HL-60/S4 treated with phorbol 12-myristate 13-acetate at 8.2 ng/mL for 4 days and 3 days (cell line): ENCODE results near the gene ADAP1.
"Not testable (repeated sequence)": the region's sequence is repeated elsewhere in the genome, so short reads cannot be mapped to it uniquely, and the experiment has no call there.

Experiments
- in situ Hi-C: fragments of 300-500 bp; cut with MboI; formaldehyde crosslinking; loops from 2 replicates; pipeline ENCODE4 v1.15.0; 2022; ENCODE audit warnings: low sequenced_read_pairs

Gene ADAP1

GRCh38 chr7:960269-960871, 5.9 kb upstream of the ADAP1 start:
- in situ Hi-C loops, result no loop called here

- in situ Hi-C loops, result not testable (repeated sequence)
Observed at GRCh38 chr7:959740-960139, 5.3 kb upstream of the ADAP1 start.

GRCh38 chr7:959271-959670, 4.8 kb upstream of the ADAP1 start:
- in situ Hi-C loops, result no loop called here

- in situ Hi-C loops, result no loop called here
Observed at GRCh38 chr7:958221-959200, 4.0 kb upstream of the ADAP1 start.

- in situ Hi-C loops, result no loop called here
Observed at GRCh38 chr7:957418-958220, 3.1 kb upstream of the ADAP1 start.

- in situ Hi-C loops, result no loop called here
Observed at GRCh38 chr7:956031-956430, 1.6 kb upstream of the ADAP1 start.

- in situ Hi-C loops, result no loop called here
Observed at GRCh38 chr7:953547-954327, 743 bp downstream of the ADAP1 start.

GRCh38 chr7:952548-953441, 1.7 kb downstream of the ADAP1 start:
- in situ Hi-C loops, result no loop called here

GRCh38 chr7:951881-952547, 2.5 kb downstream of the ADAP1 start:
- in situ Hi-C loops, result no loop called here

- in situ Hi-C loops, result no loop called here
Observed at GRCh38 chr7:949021-949934, 5.2 kb downstream of the ADAP1 start.

GRCh38 chr7:947391-948210, 6.9 kb downstream of the ADAP1 start:
- in situ Hi-C loops, result no loop called here

- in situ Hi-C loops, result no loop called here
Observed at GRCh38 chr7:946256-946996, 8.1 kb downstream of the ADAP1 start.

- in situ Hi-C loops, result no loop called here
Observed at GRCh38 chr7:945556-946255, 8.8 kb downstream of the ADAP1 start.

GRCh38 chr7:945147-945555, 9.3 kb downstream of the ADAP1 start:
- in situ Hi-C loops, result no loop called here

GRCh38 chr7:944744-945143, 9.7 kb downstream of the ADAP1 start:
- in situ Hi-C loops, result no loop called here

- in situ Hi-C loops, result not testable (repeated sequence)
Observed at GRCh38 chr7:943793-944192, 10.7 kb downstream of the ADAP1 start.
